BLaER1 (cell line): ENCODE data around the gene RHOT2.
A peak's percentile ranks its signal among the peaks of the same experiment; 100 is the strongest.

Experiments used
- H3K27ac ChIP-seq: shearing (Covaris generic); formaldehyde crosslinking; 2 replicates; pipeline ENCODE4 v1.8.1; 2022
- H3K27me3 ChIP-seq: shearing (Covaris generic); formaldehyde crosslinking; 2 replicates; pipeline ENCODE4 v1.8.1; 2022
- H3K36me3 ChIP-seq: shearing (Covaris generic); formaldehyde crosslinking; 2 replicates; pipeline ENCODE4 v1.8.1; 2022
- H3K4me1 ChIP-seq: shearing (Covaris generic); formaldehyde crosslinking; 2 replicates; pipeline ENCODE4 v1.8.1; 2022
- H3K4me2 ChIP-seq: shearing (Covaris generic); formaldehyde crosslinking; 2 replicates; pipeline ENCODE4 v1.8.1; 2022
- H3K4me3 ChIP-seq: shearing (Covaris generic); formaldehyde crosslinking; 2 replicates; pipeline ENCODE4 v1.8.1; 2022
- H3K9ac ChIP-seq: shearing (Covaris generic); formaldehyde crosslinking; 2 replicates; pipeline ENCODE4 v1.8.1; 2022
- H3K9me3 ChIP-seq: shearing (Covaris generic); formaldehyde crosslinking; 2 replicates; pipeline ENCODE4 v1.8.1; 2022
- H4K20me1 ChIP-seq: shearing (Covaris generic); formaldehyde crosslinking; 2 replicates; pipeline ENCODE4 v1.8.1; 2022
- Cebpa-rat ChIP-seq: shearing (Covaris generic); IDR thresholded peaks from 2 replicates; pipeline ENCODE4 v1.8.1; 2022

The RHOT2 gene

GRCh38 chr16:694187-694862 lies 26.4 kb downstream of the RHOT2 start:
- no peak overlapping the region for H3K27ac ChIP-seq
- peak overlapping the region; percentile 98 for H3K4me2 ChIP-seq
- H3K9me3 ChIP-seq = no peaks in the 10 kb centered on the region
- H3K4me1 ChIP-seq = peaks cover 38% of the 10 kb centered on the region
- no peak for TF ChIP-seq Cebpa-rat
- peaks cover 84% of the 10 kb centered on the region for H3K27me3 ChIP-seq
- peaks cover 40% of the 10 kb centered on the region for H4K20me1 ChIP-seq
- peak overlapping the region; percentile 60 for H3K4me3 ChIP-seq
- no peaks in the 10 kb centered on the region for H3K36me3 ChIP-seq
- H3K9ac ChIP-seq = no peak overlapping the region

GRCh38 chr16:694863-695354 lies 27.0 kb downstream of the RHOT2 start:
- peaks cover 90% of the 10 kb centered on the region for H3K27me3 ChIP-seq
- peaks cover 33% of the 10 kb centered on the region for H3K4me1 ChIP-seq
- no peak overlapping the region for H3K9ac ChIP-seq
- no peak for TF ChIP-seq Cebpa-rat
- peak overlapping the region; percentile 60 for H3K4me3 ChIP-seq
- no peaks in the 10 kb centered on the region for H3K36me3 ChIP-seq
- peak overlapping the region; percentile 98 for H3K4me2 ChIP-seq
- no peaks in the 10 kb centered on the region for H3K9me3 ChIP-seq
- peaks cover 44% of the 10 kb centered on the region for H4K20me1 ChIP-seq
- no peak overlapping the region for H3K27ac ChIP-seq

- no peak for TF ChIP-seq Cebpa-rat
- Histone ChIP-seq H3K4me2 (peak overlapping the region; percentile 98), H3K9me3 (no peaks in the 10 kb centered on the region), H3K36me3 (no peaks in the 10 kb centered on the region), H3K9ac (peak overlapping the region; percentile 35; the same call in 1 of the 2 replicates), H3K4me3 (peak overlapping the region; percentile 64), H4K20me1 (peaks cover 50% of the 10 kb centered on the region), H3K27me3 (peaks cover 96% of the 10 kb centered on the region), H3K27ac (no peak overlapping the region), H3K4me1 (peaks cover 32% of the 10 kb centered on the region)
These were observed 27.6 kb downstream of the RHOT2 start for GRCh38 chr16:695355-696089.

- Histone ChIP-seq H3K4me1 (peaks cover 21% of the 10 kb centered on the region), H3K4me2 (no peak overlapping the region), H3K9ac (no peak overlapping the region), H4K20me1 (peaks cover 76% of the 10 kb centered on the region), H3K9me3 (no peaks in the 10 kb centered on the region), H3K36me3 (no peaks in the 10 kb centered on the region), H3K27me3 (peaks cover 99% of the 10 kb centered on the region), H3K4me3 (no peak overlapping the region), H3K27ac (no peak overlapping the region)
- TF ChIP-seq Cebpa-rat = no peak
These were observed 31.2 kb downstream of the RHOT2 start for GRCh38 chr16:698911-699671.

GRCh38 chr16:700684-701584 lies 33.0 kb downstream of the RHOT2 start:
- no peaks in the 10 kb centered on the region for H3K9me3 ChIP-seq
- H3K4me2 ChIP-seq = no peak overlapping the region
- no peak overlapping the region for H3K4me3 ChIP-seq
- peaks cover 99% of the 10 kb centered on the region for H3K27me3 ChIP-seq
- H3K27ac ChIP-seq = no peak overlapping the region
- peaks cover 6% of the 10 kb centered on the region for H3K4me1 ChIP-seq
- no peaks in the 10 kb centered on the region for H3K36me3 ChIP-seq
- no peak for TF ChIP-seq Cebpa-rat
- peaks cover 72% of the 10 kb centered on the region for H4K20me1 ChIP-seq
- no peak overlapping the region for H3K9ac ChIP-seq

- Histone ChIP-seq H3K4me1 (peaks cover 14% of the 10 kb centered on the region; the same call in 1 of the 2 replicates), H4K20me1 (peaks cover 81% of the 10 kb centered on the region), H3K4me3 (no peak overlapping the region), H3K36me3 (no peaks in the 10 kb centered on the region), H3K27ac (no peak overlapping the region), H3K4me2 (no peak overlapping the region), H3K9ac (no peak overlapping the region), H3K27me3 (peaks cover 100% of the 10 kb centered on the region), H3K9me3 (no peaks in the 10 kb centered on the region)
- no peak for TF ChIP-seq Cebpa-rat
These were observed 34.4 kb downstream of the RHOT2 start for GRCh38 chr16:702341-702740.

- peaks cover 14% of the 10 kb centered on the region; the same call in 1 of the 2 replicates for H3K4me1 ChIP-seq
- peaks cover 100% of the 10 kb centered on the region for H3K27me3 ChIP-seq
- H3K36me3 ChIP-seq = no peaks in the 10 kb centered on the region
- peaks cover 89% of the 10 kb centered on the region for H4K20me1 ChIP-seq
- no peaks in the 10 kb centered on the region for H3K9me3 ChIP-seq
- no peak overlapping the region for H3K4me3 ChIP-seq
- H3K9ac ChIP-seq = no peak overlapping the region
- H3K27ac ChIP-seq = no peak overlapping the region
- no peak overlapping the region for H3K4me2 ChIP-seq
- TF ChIP-seq Cebpa-rat = no peak
These were observed 35.5 kb downstream of the RHOT2 start for GRCh38 chr16:703406-703805.

GRCh38 chr16:704047-704446 lies 36.1 kb downstream of the RHOT2 start:
- Histone ChIP-seq H3K4me3 (no peak overlapping the region), H3K4me1 (peaks cover 14% of the 10 kb centered on the region; the same call in 1 of the 2 replicates), H3K9ac (no peak overlapping the region), H3K4me2 (no peak overlapping the region), H3K9me3 (no peaks in the 10 kb centered on the region), H3K27me3 (peaks cover 100% of the 10 kb centered on the region), H3K36me3 (no peaks in the 10 kb centered on the region), H3K27ac (no peak overlapping the region), H4K20me1 (peaks cover 86% of the 10 kb centered on the region)
- TF ChIP-seq Cebpa-rat = no peak
